ENCODE data around the gene SPN. TPM values are rescaled to one million over a fixed set of nuclear protein-coding genes. Genes with fewer than 3 reads are reported as not detected.
"Not testable (repeated sequence)": the region's sequence is repeated elsewhere in the genome, so short reads cannot be mapped to it uniquely, and the experiment has no call there.

The SPN gene
- total RNA-seq, 1 experiment from 2014 or later: not detected

DNA sequence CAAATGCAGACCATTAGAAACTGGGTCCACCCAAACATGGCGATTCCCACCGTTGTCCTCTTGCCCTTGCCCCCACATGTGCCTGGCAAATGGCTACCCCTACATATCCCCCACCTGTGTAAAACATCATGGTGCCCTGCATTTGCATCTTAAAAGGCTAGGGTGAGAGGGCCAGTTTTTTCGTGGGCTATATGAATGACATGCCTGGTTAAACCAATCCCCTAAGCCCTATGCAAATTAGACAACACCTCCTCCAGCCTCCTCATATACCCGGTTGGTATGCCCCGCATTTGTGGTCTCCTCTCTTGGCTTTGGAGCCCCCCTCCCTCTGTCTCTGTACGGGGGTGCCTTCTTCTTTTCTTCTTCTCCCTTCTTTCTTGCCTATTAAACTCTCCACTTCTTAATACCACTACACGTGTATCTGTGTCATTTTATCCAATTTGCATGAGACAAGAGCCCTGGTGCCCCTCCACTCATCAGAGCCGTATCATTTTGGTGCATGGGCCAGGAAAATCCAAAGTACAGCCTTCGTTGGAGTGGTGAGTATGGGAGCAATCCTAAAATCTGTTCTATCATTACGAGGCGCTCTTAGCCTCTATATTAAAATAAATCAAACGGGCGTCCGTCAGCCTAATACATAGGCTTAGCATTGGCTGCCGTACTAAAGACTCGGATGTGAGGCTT, 46.0 kb downstream of the SPN start:
- no peak overlapping the region for H3K27ac Mint-ChIP-seq (ENCODE audit: unreplicated experiment)
- no peaks in the 10 kb centered on the region for H3K27me3 Mint-ChIP-seq (ENCODE audit: insufficient read depth, unreplicated experiment)

DNA sequence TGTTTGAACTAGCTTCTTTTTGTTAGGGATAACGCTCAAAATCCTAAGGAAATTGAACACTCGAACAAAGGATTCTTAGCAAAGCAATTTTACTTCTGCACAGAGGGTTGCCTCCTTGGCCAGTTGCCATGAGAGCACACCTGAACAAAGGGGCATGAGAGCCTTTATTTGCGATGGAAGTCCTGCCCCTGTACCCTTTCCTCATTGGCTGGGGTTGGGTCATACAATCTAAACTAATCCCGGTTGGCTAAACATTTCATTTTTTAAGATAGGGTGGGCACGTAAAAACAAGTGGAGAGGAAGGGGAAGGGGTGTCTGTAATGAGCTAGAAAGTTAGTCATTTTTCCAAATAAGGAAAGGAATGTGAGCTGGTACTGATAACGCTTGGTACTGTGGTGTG, 46.6 kb downstream of the SPN start:
- H3K27me3 ChIP-seq (replicated peaks; ENCODE audit: control insufficient read depth, insufficient read depth, low read length); POLR2A ChIA-PET; H3K9me3 ChIP-seq; BruUV-seq (replicated peaks); H3K9me3 Mint-ChIP-seq (ENCODE audit: unreplicated experiment); H3K27ac Mint-ChIP-seq (ENCODE audit: unreplicated experiment); H3K36me3 ChIP-seq (ENCODE audit: control insufficient read depth, insufficient read depth, low read length); H3K36me3 Mint-ChIP-seq (ENCODE audit: insufficient read depth, unreplicated experiment); H3K4me3 ChIP-seq (ENCODE audit: low read depth, low read length); H3K4me1 ChIP-seq; H3K4me3 Mint-ChIP-seq (ENCODE audit: unreplicated experiment); DNase-seq; H3K27me3 Mint-ChIP-seq (ENCODE audit: insufficient read depth, unreplicated experiment): not testable (repeated sequence)
- intact Hi-C loops (cut with micrococcal nuclease; ENCODE audit: unreplicated experiment): loop anchor here (1.0 kb wide), 1 partner anchor 9 kb away; no protein-coding TSS in a partner anchor
- peaks cover 14% of the 10 kb centered on the region for H3K4me1 Mint-ChIP-seq (ENCODE audit: low read depth, unreplicated experiment)
- CTCF ChIA-PET: interaction anchor here (0.6 kb wide), 1 partner anchor 109 kb away, joined by 3 read pairs; no protein-coding TSS in a partner anchor

More for the DNA sequence above, 46.0 kb downstream of the SPN start:
- H3K4me3 Mint-ChIP-seq (ENCODE audit: unreplicated experiment): no peak overlapping the region
- Histone ChIP-seq H3K9me3 (no peaks in the 10 kb centered on the region), H3K4me1 (no peaks in the 10 kb centered on the region; the same call in 1 of the 2 replicates), H3K36me3 (ENCODE audit: control insufficient read depth, insufficient read depth, low read length) (no peaks in the 10 kb centered on the region), H3K27me3 (replicated peaks; ENCODE audit: control insufficient read depth, insufficient read depth, low read length) (no peaks in the 10 kb centered on the region), H3K4me3 (ENCODE audit: low read depth, low read length) (no peak overlapping the region)
- TF ChIP-seq, protein P1, sequence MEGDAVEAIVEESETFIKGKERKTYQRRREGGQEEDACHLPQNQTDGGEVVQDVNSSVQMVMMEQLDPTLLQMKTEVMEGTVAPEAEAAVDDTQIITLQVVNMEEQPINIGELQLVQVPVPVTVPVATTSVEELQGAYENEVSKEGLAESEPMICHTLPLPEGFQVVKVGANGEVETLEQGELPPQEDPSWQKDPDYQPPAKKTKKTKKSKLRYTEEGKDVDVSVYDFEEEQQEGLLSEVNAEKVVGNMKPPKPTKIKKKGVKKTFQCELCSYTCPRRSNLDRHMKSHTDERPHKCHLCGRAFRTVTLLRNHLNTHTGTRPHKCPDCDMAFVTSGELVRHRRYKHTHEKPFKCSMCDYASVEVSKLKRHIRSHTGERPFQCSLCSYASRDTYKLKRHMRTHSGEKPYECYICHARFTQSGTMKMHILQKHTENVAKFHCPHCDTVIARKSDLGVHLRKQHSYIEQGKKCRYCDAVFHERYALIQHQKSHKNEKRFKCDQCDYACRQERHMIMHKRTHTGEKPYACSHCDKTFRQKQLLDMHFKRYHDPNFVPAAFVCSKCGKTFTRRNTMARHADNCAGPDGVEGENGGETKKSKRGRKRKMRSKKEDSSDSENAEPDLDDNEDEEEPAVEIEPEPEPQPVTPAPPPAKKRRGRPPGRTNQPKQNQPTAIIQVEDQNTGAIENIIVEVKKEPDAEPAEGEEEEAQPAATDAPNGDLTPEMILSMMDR (IDR thresholded peaks at IDR 0.05; ENCODE audit: insufficient read depth in 1 of 2, low read depth in 1 of 2, low read length in 1 of 2, severe bottlenecking in 1 of 2, unreplicated experiment in 1 of 2): no peak
- no TSS peak for BruUV-seq (replicated peaks)
- peaks cover 14% of the 10 kb centered on the region for H3K4me1 Mint-ChIP-seq (ENCODE audit: low read depth, unreplicated experiment)
- intact Hi-C loops (cut with micrococcal nuclease; ENCODE audit: unreplicated experiment): no loop called here
- H3K9me3 Mint-ChIP-seq (ENCODE audit: unreplicated experiment): no peaks in the 10 kb centered on the region
- POLR2A ChIA-PET: no interaction called here
- CTCF ChIA-PET: interaction anchor here (0.6 kb wide), 1 partner anchor 108 kb away, joined by 3 read pairs; no protein-coding TSS in a partner anchor
- DNase-seq: no peak
- peaks cover 9% of the 10 kb centered on the region for H3K36me3 Mint-ChIP-seq (ENCODE audit: insufficient read depth, unreplicated experiment)

DNA sequence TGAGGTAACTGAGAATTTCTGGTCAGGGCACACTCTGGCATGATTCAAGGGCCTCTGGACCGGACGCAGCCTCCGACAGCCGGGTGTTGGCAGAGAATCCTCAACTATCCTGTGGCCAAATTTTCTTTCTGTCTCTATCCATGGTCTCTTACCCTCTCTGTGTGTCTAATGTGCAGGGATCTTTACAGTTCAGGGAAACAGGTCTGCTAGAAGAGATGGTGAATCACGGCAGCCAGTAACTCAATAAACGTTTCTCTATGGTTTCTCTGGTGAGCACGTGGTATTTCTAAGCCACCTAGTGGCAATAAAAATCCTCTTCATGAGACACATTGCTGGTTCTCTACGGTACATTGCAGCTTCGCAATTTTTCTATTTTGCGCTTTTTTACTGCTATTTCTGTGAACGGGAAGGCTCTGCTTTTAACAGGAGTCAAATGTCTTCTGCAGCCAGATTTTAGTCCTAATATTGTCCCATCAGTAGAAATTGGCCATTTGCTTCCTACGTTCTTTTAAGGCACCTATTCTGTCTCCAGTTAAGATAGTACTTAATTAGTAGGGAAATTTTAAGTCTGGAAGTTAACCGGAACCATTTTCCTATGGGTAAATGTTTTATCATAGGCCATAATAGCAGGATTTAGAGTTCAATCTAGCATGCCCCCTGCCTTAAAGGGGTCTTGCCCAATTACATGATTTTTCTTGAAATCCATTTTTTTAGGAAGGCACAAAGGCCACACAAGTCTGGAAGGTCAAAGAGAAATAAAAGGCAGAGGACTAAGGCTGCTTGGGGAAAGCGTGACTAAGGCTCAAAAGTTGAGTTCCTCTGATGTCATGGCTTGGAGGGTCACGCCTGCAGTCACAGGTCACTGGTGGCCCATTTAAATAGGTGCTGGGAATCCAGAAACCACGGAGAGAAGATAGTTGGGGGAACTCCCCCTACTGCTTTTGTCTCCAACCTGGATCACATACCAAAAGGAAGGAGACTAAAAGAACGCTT, 47.5 kb downstream of the SPN start:
- intact Hi-C loops (cut with micrococcal nuclease; ENCODE audit: unreplicated experiment): loop anchor here (1.0 kb wide), 1 partner anchor 10 kb away; no protein-coding TSS in a partner anchor
- Histone ChIP-seq H3K4me3 (ENCODE audit: low read depth, low read length) (no peak overlapping the region), H3K36me3 (ENCODE audit: control insufficient read depth, insufficient read depth, low read length) (no peaks in the 10 kb centered on the region), H3K9me3 (no peaks in the 10 kb centered on the region), H3K4me1 (no peaks in the 10 kb centered on the region; the same call in 1 of the 2 replicates), H3K27me3 (replicated peaks; ENCODE audit: control insufficient read depth, insufficient read depth, low read length) (no peaks in the 10 kb centered on the region)
- CTCF ChIA-PET: interaction anchor here (0.9 kb wide), 1 partner anchor 10 kb away, joined by 4 read pairs; no protein-coding TSS in a partner anchor
- Mint-ChIP-seq H3K36me3 (ENCODE audit: insufficient read depth, unreplicated experiment) (peaks cover 9% of the 10 kb centered on the region), H3K4me3 (ENCODE audit: unreplicated experiment) (no peak overlapping the region), H3K9me3 (ENCODE audit: unreplicated experiment) (no peaks in the 10 kb centered on the region), H3K4me1 (ENCODE audit: low read depth, unreplicated experiment) (peaks cover 14% of the 10 kb centered on the region), H3K27ac (ENCODE audit: unreplicated experiment) (peak overlapping the region; percentile 36), H3K27me3 (ENCODE audit: insufficient read depth, unreplicated experiment) (no peaks in the 10 kb centered on the region)
- peak in 1 of 2 experiments; percentile 56 for DNase-seq
- POLR2A ChIA-PET: no interaction called here
- no TSS peak for BruUV-seq (replicated peaks)
- TF ChIP-seq, protein P1 (IDR thresholded peaks at IDR 0.05; ENCODE audit: insufficient read depth in 1 of 2, low read depth in 1 of 2, low read length in 1 of 2, severe bottlenecking in 1 of 2, unreplicated experiment in 1 of 2): peak; percentile 54 to 64
